ENCODE data around the gene MPRIP.
"Not testable (repeated sequence)": the region's sequence is repeated elsewhere in the genome, so short reads cannot be mapped to it uniquely, and the experiment has no call there.

MPRIP gene

DNA sequence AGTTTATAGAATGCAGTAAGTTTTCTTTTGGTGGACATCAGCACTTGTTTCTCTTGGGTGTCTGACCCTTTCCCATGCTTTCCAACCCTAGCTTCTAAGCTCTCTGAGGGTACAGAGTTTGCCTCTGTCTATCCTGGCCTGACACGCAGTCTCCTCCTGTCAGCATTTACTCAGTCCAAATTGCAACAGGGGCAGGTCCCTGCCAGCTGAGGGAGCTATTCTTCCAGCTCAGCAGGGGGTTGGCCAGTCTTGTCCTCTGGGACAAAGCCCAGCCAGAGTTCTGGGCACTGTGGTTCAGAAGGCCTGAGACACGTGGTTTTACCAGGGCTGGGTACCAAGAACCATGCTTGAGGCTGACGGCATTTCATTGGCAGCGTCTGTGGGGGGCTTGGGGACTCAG lies 32.3 kb upstream of the MPRIP start:
- ATAC-seq: peak; percentile 76

DNA sequence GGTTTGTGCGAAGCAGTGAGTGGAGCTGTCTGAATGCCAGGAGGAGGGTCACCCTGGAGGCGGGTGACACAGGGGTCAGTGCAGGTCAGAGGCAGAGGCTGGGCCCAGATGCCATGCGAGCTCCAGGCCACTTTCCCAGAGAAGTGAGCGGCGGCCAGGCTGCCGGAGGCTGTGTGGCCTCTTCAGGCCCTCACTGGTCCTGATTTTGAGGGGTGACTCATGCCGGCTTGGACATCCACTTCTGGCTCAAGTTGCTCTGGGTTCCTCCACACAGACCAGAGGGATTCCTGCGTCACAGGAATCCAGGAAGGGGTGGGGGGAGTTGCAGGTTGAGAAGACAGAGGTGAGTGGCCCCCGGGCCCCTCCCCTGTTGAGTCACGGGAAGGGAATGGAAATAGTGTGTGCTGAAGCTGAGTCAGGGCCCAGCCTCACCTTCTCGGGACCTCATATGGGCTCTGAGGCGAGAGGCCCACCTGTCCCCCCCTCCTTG lies 31.7 kb upstream of the MPRIP start:
- peak; percentile 90 for ATAC-seq

DNA sequence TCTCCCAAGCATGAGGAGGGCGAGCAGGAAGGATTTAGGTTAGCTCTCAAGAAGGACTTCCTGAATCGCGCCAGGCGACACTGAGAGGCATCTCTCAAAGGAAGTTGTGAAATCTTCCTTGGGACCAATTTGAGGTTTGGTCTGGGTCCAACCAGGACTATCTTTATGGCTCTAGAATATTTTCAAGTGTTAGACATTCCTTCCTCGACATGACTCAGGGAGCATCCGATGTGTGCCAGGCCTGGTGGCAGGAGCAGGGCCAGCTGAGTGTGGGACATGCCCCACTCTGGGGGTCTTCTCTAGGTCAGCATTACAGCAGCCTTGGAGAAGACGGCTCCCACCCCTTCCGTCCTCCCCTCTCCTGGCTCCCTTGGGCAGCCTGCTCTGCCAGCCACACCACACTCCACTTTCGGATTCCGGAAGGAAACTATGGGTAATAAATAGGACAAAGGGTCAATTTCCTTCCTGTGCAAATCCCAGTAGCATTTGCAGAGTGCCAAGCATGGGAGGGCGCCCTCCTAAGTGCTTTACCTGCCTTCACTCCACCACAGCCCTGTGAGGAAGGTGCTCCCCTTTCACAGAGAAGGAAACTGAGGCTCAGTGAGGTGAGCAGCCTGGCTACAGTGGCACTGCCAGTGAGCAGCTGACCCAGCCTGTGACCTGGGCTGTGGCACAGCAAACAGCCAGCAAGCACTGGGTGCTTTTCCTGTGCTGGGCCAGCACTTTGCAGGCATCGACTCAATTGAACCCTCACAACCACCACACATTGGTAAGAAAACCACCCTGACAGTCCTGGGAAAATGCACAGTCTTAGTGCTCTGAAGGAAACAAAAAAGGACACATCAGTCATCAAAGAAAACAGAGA lies 31.0 kb upstream of the MPRIP start:
- peak; percentile 68 for ATAC-seq

DNA sequence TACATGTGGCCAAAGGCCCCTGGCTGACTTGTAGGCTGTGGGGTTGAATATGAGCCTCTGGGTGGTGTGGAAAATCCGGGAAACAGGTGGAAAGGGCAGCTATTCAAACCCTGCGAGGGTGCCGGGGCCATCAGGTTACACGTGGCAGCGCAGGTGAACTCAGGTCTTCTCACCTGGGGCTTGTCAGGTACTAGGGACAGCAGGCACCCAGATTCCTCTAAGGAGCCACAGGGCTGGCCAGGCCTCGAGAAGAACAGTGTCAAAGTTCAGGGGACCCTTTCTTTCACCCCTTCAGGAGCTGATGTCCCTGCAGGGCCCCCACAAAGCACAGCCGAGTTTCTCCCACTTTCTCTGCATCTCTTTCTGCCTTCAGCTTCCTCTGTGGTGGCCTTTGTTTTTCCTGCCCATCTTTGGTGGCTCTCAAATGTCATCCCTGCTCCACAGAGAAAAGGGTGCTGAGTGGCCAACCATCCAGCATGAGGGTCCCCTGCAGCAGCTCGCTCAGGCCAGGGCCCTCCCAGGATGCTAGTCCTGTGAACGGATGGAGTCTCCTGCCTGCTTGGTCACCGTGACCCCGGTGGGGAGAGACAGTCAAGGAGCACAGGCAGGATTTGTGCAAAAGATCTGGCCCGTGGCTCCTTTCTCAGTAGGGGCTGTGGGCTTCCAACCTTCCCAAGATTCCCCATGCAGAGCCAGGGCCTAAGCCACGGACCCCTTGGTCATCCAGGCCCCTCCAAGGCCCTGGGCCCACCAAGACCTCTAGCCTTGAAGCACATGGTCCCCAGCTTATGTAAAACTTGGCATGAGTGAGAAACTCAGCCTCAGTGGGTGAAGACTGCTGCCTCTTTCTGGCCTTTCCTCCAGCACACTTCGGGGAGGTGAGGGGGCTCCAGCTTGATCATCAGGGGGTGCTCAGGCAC lies 28.2 kb upstream of the MPRIP start:
- ATAC-seq: not testable (repeated sequence)

DNA sequence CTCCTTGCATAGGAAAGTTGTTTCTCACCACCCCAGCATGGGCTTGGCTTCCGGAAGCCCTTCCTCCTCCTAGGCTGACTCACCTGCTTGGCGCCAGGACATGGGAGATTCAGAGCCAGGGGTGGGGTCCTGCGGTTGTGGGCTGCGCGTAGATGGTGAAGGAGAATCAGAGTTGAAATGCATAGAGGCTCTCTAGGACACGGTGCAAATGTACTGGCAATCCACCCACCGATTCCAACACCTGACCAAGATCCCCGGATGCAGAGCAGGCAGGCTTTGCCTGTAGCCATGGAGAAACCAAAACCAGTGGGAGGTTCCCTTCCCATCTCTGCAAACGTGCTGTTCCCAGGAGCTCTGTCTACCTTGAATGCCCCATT lies 27.5 kb upstream of the MPRIP start:
- ATAC-seq: not testable (repeated sequence)

DNA sequence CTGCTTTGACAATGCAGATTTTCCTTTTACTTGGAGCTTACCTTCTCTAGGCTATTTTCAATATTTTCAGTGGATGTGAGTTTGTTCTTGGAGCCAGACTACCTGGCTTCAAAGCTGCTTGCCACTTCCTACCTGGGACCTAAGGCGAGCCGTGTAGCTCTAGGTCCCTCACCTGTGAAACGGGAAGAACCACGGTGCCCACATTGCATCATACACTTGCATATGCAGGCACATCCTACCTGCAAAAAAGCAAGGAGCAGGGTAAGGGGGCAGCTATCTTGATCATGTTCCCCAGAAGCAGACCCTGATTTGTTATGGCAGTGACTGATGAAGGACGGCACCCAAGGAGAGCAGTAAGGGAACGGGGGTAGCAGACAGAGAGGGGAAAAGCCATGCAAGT lies 27.0 kb upstream of the MPRIP start:
- ATAC-seq: no peak
- TF ChIP-seq ZC3H10 (CRISPR knock-in tag; IDR thresholded peaks at IDR 0.05): no peak
- TF ChIP-seq, protein P1, sequence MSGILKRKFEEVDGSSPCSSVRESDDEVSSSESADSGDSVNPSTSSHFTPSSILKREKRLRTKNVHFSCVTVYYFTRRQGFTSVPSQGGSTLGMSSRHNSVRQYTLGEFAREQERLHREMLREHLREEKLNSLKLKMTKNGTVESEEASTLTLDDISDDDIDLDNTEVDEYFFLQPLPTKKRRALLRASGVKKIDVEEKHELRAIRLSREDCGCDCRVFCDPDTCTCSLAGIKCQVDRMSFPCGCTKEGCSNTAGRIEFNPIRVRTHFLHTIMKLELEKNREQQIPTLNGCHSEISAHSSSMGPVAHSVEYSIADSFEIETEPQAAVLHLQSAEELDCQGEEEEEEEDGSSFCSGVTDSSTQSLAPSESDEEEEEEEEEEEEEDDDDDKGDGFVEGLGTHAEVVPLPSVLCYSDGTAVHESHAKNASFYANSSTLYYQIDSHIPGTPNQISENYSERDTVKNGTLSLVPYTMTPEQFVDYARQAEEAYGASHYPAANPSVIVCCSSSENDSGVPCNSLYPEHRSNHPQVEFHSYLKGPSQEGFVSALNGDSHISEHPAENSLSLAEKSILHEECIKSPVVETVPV (CRISPR knock-in tag; IDR thresholded peaks at IDR 0.05): no peak
- TF ChIP-seq, protein P2, sequence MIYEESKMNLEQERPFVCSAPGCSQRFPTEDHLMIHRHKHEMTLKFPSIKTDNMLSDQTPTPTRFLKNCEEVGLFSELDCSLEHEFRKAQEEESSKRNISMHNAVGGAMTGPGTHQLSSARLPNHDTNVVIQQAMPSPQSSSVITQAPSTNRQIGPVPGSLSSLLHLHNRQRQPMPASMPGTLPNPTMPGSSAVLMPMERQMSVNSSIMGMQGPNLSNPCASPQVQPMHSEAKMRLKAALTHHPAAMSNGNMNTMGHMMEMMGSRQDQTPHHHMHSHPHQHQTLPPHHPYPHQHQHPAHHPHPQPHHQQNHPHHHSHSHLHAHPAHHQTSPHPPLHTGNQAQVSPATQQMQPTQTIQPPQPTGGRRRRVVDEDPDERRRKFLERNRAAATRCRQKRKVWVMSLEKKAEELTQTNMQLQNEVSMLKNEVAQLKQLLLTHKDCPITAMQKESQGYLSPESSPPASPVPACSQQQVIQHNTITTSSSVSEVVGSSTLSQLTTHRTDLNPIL (CRISPR knock-in tag; IDR thresholded peaks at IDR 0.05; ENCODE audit: low read depth): no peak
- TF ChIP-seq ZNF8 (CRISPR knock-in tag; IDR thresholded peaks at IDR 0.05): no peak
- TF ChIP-seq ZFP3 (CRISPR knock-in tag; IDR thresholded peaks at IDR 0.05): no peak
- TF ChIP-seq ZFP30 (CRISPR knock-in tag; IDR thresholded peaks at IDR 0.05): no peak
- TF ChIP-seq ESRRG (CRISPR knock-in tag; IDR thresholded peaks at IDR 0.05): no peak
- TF ChIP-seq TOX (CRISPR knock-in tag; IDR thresholded peaks at IDR 0.05; ENCODE audit: borderline replicate concordance): no peak
- TF ChIP-seq CSDC2 (CRISPR knock-in tag; IDR thresholded peaks at IDR 0.05): no peak
- no peak for TF ChIP-seq ARNTL (CRISPR knock-in tag; IDR thresholded peaks at IDR 0.05; ENCODE audit: borderline replicate concordance, low read depth)
- no peak for TF ChIP-seq BACH2 (CRISPR knock-in tag; IDR thresholded peaks at IDR 0.05; ENCODE audit: borderline replicate concordance)
- no peak for TF ChIP-seq GLIS3 (CRISPR knock-in tag; IDR thresholded peaks at IDR 0.05)
- no peak for TF ChIP-seq SNAI2 (CRISPR knock-in tag; IDR thresholded peaks at IDR 0.05)
- no peak for TF ChIP-seq ZNF70 (CRISPR knock-in tag; IDR thresholded peaks at IDR 0.05)

DNA sequence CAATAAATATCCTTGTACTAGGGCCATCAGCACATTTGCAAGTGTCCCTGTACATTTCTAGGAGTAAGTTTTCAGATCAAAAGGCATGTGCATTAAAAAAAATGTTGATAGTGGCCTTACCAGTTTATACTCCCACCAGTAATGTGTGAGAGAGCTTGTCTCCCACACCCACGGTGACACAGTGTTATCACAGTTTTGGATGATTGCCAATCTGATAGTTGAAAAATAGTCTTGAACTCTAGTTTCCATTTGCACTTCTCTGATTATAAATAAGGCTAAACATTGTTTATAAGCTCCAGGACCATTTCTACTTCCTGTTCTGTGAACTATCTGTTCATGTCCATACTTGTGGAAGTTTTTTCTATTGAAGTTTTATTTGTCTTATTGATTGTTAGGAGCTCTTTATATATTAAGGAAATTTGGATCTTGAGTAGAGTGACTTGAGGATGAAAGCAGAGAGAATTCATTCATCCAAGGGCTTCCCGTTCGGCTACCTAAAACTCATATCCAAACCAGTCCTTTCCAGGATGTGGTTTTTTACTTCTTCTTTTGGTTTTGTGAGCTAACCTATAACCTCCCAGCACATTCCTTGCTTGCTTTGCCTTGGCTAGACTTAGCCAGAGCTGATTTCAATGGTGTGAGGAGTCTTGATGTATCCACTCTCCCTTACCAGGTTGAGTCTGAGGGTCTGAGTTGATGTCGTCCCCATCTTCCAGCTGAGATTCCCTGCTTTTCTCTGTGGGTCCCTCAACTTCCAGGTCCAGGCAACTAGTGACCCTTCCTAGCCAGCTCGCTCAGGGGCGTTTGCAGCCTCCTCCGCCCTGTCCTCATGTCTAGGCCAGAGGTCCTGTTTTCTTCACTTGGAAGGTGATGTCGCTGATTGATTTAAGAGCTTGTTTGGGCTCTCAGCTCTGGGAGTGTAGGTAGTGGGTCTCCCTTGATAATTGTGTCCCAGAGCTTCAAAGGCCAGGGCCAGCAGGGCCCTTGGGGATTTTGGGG lies 25.8 kb upstream of the MPRIP start:
- not testable (repeated sequence) for ATAC-seq

DNA sequence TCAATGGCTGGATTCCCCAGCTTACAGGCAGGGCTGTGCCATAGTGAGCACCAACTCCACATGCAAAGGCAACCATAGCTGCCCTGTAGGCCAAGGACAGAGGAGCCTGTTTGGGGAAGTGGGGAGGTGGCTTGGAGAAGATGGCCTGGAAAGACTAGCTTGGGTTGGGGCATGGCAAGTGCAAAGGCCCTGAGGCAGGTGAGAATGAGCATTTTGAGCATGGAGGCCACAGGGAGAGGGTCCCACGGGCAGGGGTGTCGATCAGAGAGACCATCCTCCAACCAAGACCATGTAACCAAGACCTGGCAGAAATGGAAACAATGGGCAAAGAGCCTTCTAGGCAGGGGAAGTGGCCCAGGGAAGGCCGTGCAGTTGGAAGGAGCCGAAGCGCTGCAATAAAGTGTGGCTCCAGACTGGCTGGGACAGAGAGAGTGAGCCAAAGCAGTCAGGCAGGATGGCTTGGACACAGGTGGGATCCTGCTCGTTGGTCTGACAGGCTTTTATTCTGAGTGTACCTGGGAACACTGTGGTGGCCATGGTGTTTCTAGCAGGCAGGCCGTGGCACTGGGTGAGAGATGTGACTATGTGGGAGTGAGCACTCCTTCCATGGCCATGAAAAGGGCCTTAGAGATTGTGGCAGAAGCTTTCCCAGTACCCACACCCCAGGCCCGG lies 24.8 kb upstream of the MPRIP start:
- no peak for ATAC-seq
- no peak for TF ChIP-seq ISL1 (CRISPR knock-in tag; IDR thresholded peaks at IDR 0.05)
- TF ChIP-seq, protein P3, sequence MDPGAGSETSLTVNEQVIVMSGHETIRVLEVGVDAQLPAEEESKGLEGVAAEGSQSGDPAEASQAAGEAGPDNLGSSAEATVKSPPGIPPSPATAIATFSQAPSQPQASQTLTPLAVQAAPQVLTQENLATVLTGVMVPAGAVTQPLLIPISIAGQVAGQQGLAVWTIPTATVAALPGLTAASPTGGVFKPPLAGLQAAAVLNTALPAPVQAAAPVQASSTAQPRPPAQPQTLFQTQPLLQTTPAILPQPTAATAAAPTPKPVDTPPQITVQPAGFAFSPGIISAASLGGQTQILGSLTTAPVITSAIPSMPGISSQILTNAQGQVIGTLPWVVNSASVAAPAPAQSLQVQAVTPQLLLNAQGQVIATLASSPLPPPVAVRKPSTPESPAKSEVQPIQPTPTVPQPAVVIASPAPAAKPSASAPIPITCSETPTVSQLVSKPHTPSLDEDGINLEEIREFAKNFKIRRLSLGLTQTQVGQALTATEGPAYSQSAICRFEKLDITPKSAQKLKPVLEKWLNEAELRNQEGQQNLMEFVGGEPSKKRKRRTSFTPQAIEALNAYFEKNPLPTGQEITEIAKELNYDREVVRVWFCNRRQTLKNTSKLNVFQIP (CRISPR knock-in tag; IDR thresholded peaks at IDR 0.05; ENCODE audit: borderline replicate concordance, low read depth): no peak
- TF ChIP-seq, protein P4, sequence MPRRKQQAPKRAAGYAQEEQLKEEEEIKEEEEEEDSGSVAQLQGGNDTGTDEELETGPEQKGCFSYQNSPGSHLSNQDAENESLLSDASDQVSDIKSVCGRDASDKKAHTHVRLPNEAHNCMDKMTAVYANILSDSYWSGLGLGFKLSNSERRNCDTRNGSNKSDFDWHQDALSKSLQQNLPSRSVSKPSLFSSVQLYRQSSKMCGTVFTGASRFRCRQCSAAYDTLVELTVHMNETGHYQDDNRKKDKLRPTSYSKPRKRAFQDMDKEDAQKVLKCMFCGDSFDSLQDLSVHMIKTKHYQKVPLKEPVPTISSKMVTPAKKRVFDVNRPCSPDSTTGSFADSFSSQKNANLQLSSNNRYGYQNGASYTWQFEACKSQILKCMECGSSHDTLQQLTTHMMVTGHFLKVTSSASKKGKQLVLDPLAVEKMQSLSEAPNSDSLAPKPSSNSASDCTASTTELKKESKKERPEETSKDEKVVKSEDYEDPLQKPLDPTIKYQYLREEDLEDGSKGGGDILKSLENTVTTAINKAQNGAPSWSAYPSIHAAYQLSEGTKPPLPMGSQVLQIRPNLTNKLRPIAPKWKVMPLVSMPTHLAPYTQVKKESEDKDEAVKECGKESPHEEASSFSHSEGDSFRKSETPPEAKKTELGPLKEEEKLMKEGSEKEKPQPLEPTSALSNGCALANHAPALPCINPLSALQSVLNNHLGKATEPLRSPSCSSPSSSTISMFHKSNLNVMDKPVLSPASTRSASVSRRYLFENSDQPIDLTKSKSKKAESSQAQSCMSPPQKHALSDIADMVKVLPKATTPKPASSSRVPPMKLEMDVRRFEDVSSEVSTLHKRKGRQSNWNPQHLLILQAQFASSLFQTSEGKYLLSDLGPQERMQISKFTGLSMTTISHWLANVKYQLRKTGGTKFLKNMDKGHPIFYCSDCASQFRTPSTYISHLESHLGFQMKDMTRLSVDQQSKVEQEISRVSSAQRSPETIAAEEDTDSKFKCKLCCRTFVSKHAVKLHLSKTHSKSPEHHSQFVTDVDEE (CRISPR knock-in tag; IDR thresholded peaks at IDR 0.05): no peak
- no peak for TF ChIP-seq TCF4 (CRISPR knock-in tag; IDR thresholded peaks at IDR 0.05; ENCODE audit: borderline replicate concordance)
- TF ChIP-seq ZFP30 (CRISPR knock-in tag; IDR thresholded peaks at IDR 0.05): no peak
- TF ChIP-seq SNAI2 (CRISPR knock-in tag; IDR thresholded peaks at IDR 0.05): no peak
- TF ChIP-seq ZC3H10 (CRISPR knock-in tag; IDR thresholded peaks at IDR 0.05): no peak
- no peak for TF ChIP-seq CSDC2 (CRISPR knock-in tag; IDR thresholded peaks at IDR 0.05)

All from SK-N-SH treated with all-trans-retinoic acid at 6 μM for 48 hours (cell line).